HepG2 (cell line): Measurements from ENCODE around the gene ATG2A. TPM values are rescaled to one million over a fixed set of nuclear protein-coding genes. Genes with fewer than 3 reads are reported as not detected.

ENCODE experiments used
- ATAC-seq: fragments of 200-7000 bp; cut with Tn5 transposase; 3 replicates; pipeline ENCODE4 v1.9.1; 2020; ENCODE audit warnings: mild to moderate bottlenecking, moderate library complexity
- BruUV-seq: library from RNA; stranded (reverse); fragments of 400-500 nt; replicated peaks from 2 replicates; lab custom pipeline; 2021; lab: Mats Ljungman, UMichigan
- CTCF ChIA-PET: fragments of 300-600 bp; formaldehyde crosslinking; extraction: SDS; loops from one replicate; lab custom pipeline; 2021; ENCODE audit warnings: low total read pairs, inconsistent platforms, low intra/inter-chr PET ratio; lab: Yijun Ruan, JAX
- POLR2A ChIA-PET: fragments of 350-600 bp; sonication (Branson Sonifier 250); formaldehyde crosslinking; loops from one replicate; lab custom pipeline; 2020; ENCODE audit warnings: antibody characterized with exemption, inconsistent platforms; lab: Yijun Ruan, JAX
- DNase-seq: peaks from one replicate; pipeline ENCODE4 v3.0.0-alpha.2; 2015; ENCODE audit warnings: low spot score
- FAIRE-seq: peaks from 3 replicates; lab custom pipeline; 2011; peaks lifted over from hg19 to GRCh38; lab: Jason Lieb, UNC
- H2AFZ ChIP-seq: one replicate; pipeline ENCODE4 v1.6.1; 2011; ENCODE audit warnings: low read length, inconsistent platforms
- H3K27ac ChIP-seq: fragments of 300-600 bp; 3 replicates; pipeline ENCODE4 v1.8.0; 2011; ENCODE audit warnings: mixed run types, mild to moderate bottlenecking, mixed read lengths, low read length, inconsistent platforms; ENCODE audit not compliant: insufficient read depth; ENCODE audit errors: extremely low read length
- H3K27me3 ChIP-seq, 2 experiments: fragments of 200-600 bp in 1 of 2; 2 replicates in 1 of 2; 3 replicates in 1 of 2; pipeline versions ENCODE4 v1.6.0 to v1.8.0; 2011; ENCODE audit warnings: low read length in 2 of 2, mild to moderate bottlenecking in 2 of 2, moderate library complexity in 2 of 2, inconsistent platforms in 1 of 2; ENCODE audit not compliant: insufficient read depth in 2 of 2, control insufficient read depth in 1 of 2
- H3K36me3 ChIP-seq, 2 experiments: fragments of 200-600 bp in 1 of 2; replicated peaks in 1 of 2; 2 replicates in 1 of 2; 3 replicates in 1 of 2; pipeline versions ENCODE4 v1.5.1 to v1.8.0; 2011; ENCODE audit warnings: low read length in 2 of 2, inconsistent platforms in 1 of 2; ENCODE audit not compliant: insufficient read depth in 2 of 2, control insufficient read depth in 1 of 2
- H3K4me1 ChIP-seq: 2 replicates; pipeline ENCODE4 v1.5.1; 2012; ENCODE audit warnings: low read length, inconsistent platforms; ENCODE audit not compliant: insufficient read depth
- H3K4me2 ChIP-seq: 2 replicates; pipeline ENCODE4 v1.6.0; 2011; ENCODE audit warnings: low read depth, low read length, inconsistent platforms
- H3K4me3 ChIP-seq, 3 experiments: fragments of 200-600 bp in 1 of 3; sonication (generic), shearing (Covaris generic) in 1 of 3; replicated peaks in 1 of 3; 2 replicates each; pipeline ENCODE4 v1.5.1; 2011 to 2016; ENCODE audit warnings: low read length in 3 of 3, inconsistent platforms in 2 of 3, low read depth in 2 of 3, mild to moderate bottlenecking in 2 of 3, control low read depth in 1 of 3, mixed read lengths in 1 of 3; ENCODE audit not compliant: insufficient read depth in 1 of 3
- H3K79me2 ChIP-seq: one replicate; pipeline ENCODE4 v1.6.1; 2011; ENCODE audit warnings: low read length, inconsistent platforms; ENCODE audit not compliant: insufficient read depth
- H3K9ac ChIP-seq: 2 replicates; pipeline ENCODE4 v1.6.0; 2011; ENCODE audit warnings: mild to moderate bottlenecking, low read depth, low read length, inconsistent platforms; ENCODE audit not compliant: insufficient read depth
- H3K9me3 ChIP-seq: 2 replicates; pipeline ENCODE4 v1.5.1; 2012; ENCODE audit warnings: mild to moderate bottlenecking, low read length
- H4K20me1 ChIP-seq: 2 replicates; pipeline ENCODE4 v1.6.0; 2011; ENCODE audit warnings: inconsistent platforms, mild to moderate bottlenecking, low read length, moderate library complexity; ENCODE audit not compliant: insufficient read depth
- AGO1 ChIP-seq: fragments of 200-400 bp; formaldehyde crosslinking; IDR thresholded peaks from 2 replicates; pipeline ENCODE4 v1.6.1; 2017; ENCODE audit warnings: mild to moderate bottlenecking, low read depth, low read length, moderate library complexity; ENCODE audit not compliant: poor library complexity, severe bottlenecking
- CBX5 ChIP-seq: sonication (generic); formaldehyde crosslinking; IDR thresholded peaks from 2 replicates; pipeline ENCODE4 v1.4.0; 2020; ENCODE audit warnings: missing genetic modification reagents, borderline replicate concordance
- ETV5 ChIP-seq: IDR thresholded peaks from 2 replicates; pipeline ENCODE4 v1.6.1; 2018; ENCODE audit warnings: missing biosample characterization, missing genetic modification reagents, inconsistent platforms, borderline replicate concordance
- FOXA3 ChIP-seq: IDR thresholded peaks from 2 replicates; pipeline ENCODE4 v1.6.1; 2016; ENCODE audit warnings: missing genetic modification reagents, missing compliant biosample characterization
- GATAD1 ChIP-seq: IDR thresholded peaks from 2 replicates; pipeline ENCODE4 v1.6.1; 2016; ENCODE audit warnings: missing genetic modification reagents, missing compliant biosample characterization
- GPN1 ChIP-seq: sonication (generic); formaldehyde crosslinking; IDR thresholded peaks from 2 replicates; pipeline ENCODE4 v1.5.1; 2020; ENCODE audit warnings: missing genetic modification reagents, borderline replicate concordance
- HOXA5 ChIP-seq: sonication (generic); formaldehyde crosslinking; IDR thresholded peaks from 2 replicates; pipeline ENCODE4 v1.4.0; 2020; ENCODE audit warnings: missing genetic modification reagents
- MEF2D ChIP-seq: sonication (generic); formaldehyde crosslinking; IDR thresholded peaks from 2 replicates; pipeline ENCODE4 v1.5.1; 2020; ENCODE audit warnings: mild to moderate bottlenecking, missing genetic modification reagents
- MIER2 ChIP-seq: IDR thresholded peaks from 2 replicates; pipeline ENCODE4 v1.6.1; 2016; ENCODE audit warnings: missing biosample characterization, missing genetic modification reagents
- NFE2L1 ChIP-seq: sonication (generic); formaldehyde crosslinking; IDR thresholded peaks from 2 replicates; pipeline ENCODE4 v1.4.0; 2020; ENCODE audit warnings: missing genetic modification reagents, mild to moderate bottlenecking, borderline replicate concordance
- NFRKB ChIP-seq: fragments of 450-650 bp; IDR thresholded peaks from 2 replicates; pipeline ENCODE4 v1.6.1; 2017
- PTBP1 ChIP-seq: fragments of 200-400 bp; formaldehyde crosslinking; IDR thresholded peaks from 2 replicates; pipeline ENCODE4 v1.6.1; 2018; ENCODE audit warnings: low read length, low read depth; ENCODE audit not compliant: poor library complexity, severe bottlenecking
- RBFOX2 ChIP-seq: fragments of 200-400 bp; formaldehyde crosslinking; IDR thresholded peaks from 2 replicates; pipeline ENCODE4 v1.6.1; 2017; ENCODE audit warnings: low read depth, mild to moderate bottlenecking, low read length
- SMAD3 ChIP-seq: sonication (generic); formaldehyde crosslinking; IDR thresholded peaks from 2 replicates; pipeline ENCODE4 v1.4.0; 2020; ENCODE audit warnings: missing genetic modification reagents
- ZEB1 ChIP-seq: IDR thresholded peaks from 2 replicates; pipeline ENCODE4 v1.6.1; 2012; ENCODE audit warnings: mild to moderate bottlenecking, low read depth, inconsistent platforms; ENCODE audit not compliant: insufficient replicate concordance
- ZNF205 ChIP-seq: IDR thresholded peaks from 2 replicates; pipeline ENCODE4 v1.6.1; 2018; ENCODE audit warnings: missing biosample characterization, missing genetic modification reagents
- ZNF24 ChIP-seq: fragments of 450-650 bp; IDR thresholded peaks from 2 replicates; pipeline ENCODE4 v1.6.1; 2017; ENCODE audit warnings: antibody characterized with exemption, mild to moderate bottlenecking
- ZNF564 ChIP-seq: sonication (generic); formaldehyde crosslinking; IDR thresholded peaks from 2 replicates; pipeline ENCODE4 v1.8.1; 2023; ENCODE audit warnings: mild to moderate bottlenecking, missing genetic modification reagents
- ZNF737 ChIP-seq: sonication (generic); formaldehyde crosslinking; IDR thresholded peaks from 2 replicates; pipeline ENCODE4 v1.5.0; 2020; ENCODE audit warnings: missing genetic modification reagents, mild to moderate bottlenecking, borderline replicate concordance
- ZNF883 ChIP-seq: sonication (generic); formaldehyde crosslinking; IDR thresholded peaks from 2 replicates; pipeline ENCODE4 v1.5.1; 2020; ENCODE audit warnings: mild to moderate bottlenecking, missing genetic modification reagents; ENCODE audit errors: not compliant biosample characterization
- WGBS: methylation state at CpG from one replicate; pipeline ENCODE4 v1.1.6; 2017; ENCODE audit warnings: low lambda C conversion rate; 5-methylcytosine and 5-hydroxymethylcytosine counted together
- in situ Hi-C: cut with HindIII; loops from 2 replicates; pipeline ENCODE4 v1.10.0; 2017; ENCODE audit warnings: low pct_unique_long_range_greater_than_20kb; ENCODE audit not compliant: extremely low pct_ligation_motif_present
- intact Hi-C: fragments of 100-400 bp; cut with micrococcal nuclease; formaldehyde crosslinking; loops from one replicate; pipeline ENCODE4 v1.10.0; 2022; ENCODE audit not compliant: unreplicated experiment
- polyA plus RNA-seq, 8 experiments: library from polyadenylated mRNA; depleted of rRNA in 3 of 8; stranded (reverse) in 7 of 8; unstranded in 1 of 8; fragments of >200 nt; fragmentation: Illumina TruSeq in 4 of 8; extraction: Trizol in 4 of 8; gene quantifications; 2 replicates each; pipeline versions ENCODE4 v1.2.1 to v1.2.3, GENCODE V29; 2011 to 2016; ENCODE audit warnings: low read depth in 4 of 8, missing spikeins in 1 of 8, mixed read lengths in 1 of 8; ENCODE audit not compliant: insufficient read depth in 1 of 8
- total RNA-seq, 5 experiments: library from RNA; depleted of rRNA; stranded (reverse); fragments of >200 nt; fragmentation: Illumina TruSeq; extraction: Trizol; gene quantifications; 2 replicates each; pipeline ENCODE4 v1.2.3, GENCODE V29; 2016; ENCODE audit warnings: low read depth in 1 of 5
- TF ChIP-seq, protein P1 (sequence below): sonication (generic); formaldehyde crosslinking; IDR thresholded peaks from 2 replicates; pipeline ENCODE4 v1.5.0; 2020; ENCODE audit warnings: mild to moderate bottlenecking, missing genetic modification reagents
- TF ChIP-seq, protein P2 (sequence below): sonication (generic); formaldehyde crosslinking; IDR thresholded peaks from 2 replicates; pipeline ENCODE4 v1.4.0; 2020; ENCODE audit warnings: missing genetic modification reagents

ATG2A gene
- total and polyA plus RNA-seq, 2 of the 13 experiments (the other 11 are each of a cell fraction or from before 2014, with no cell fraction given): 6.7 to 8.0 TPM

DNA sequence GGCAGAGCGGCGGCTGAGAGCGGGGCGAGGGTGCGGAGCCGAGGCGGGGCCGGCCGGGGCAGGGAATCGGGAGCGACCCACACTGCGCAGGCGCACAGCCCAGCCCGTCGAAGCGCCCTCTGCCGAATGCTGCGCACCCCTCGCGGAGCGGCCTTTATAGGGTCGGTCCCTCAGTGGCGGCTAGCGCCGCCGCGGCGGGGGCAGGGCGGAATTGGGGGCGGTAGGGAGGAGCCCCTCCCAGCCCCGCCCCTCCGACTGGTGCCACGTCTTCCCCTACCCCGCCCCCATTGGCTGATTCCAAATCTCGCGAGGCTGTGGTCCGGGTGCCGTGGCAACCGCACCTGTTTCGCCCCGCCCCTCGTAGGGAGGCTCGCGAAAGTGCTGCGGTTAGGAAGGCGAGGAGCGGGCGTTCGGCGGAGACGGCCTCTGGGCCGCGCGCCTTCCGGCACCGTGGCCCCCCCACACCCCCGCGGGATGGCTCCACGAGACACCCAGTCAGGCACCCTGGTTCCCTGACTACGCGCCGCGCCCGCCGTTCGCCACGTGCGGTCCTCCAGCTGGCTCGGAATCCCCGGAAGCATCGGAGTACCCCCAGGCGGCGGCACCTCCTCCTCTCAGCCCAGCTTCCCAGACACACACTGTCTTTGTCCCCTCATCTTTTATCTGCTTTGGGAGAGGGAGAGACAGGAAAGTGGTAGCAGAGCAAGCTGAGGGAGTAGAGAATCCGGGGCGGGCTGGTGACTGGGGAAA lies 38.3 kb downstream of the ATG2A start, which contains the start of gene EHD1:
Gene EHD1 (minus strand): TSS at position 128 of the 750 bp plus-strand sequence. CDS start 157 bp downstream, outside the sequence.
- CTCF ChIA-PET: interaction anchor here (1.3 to 1.7 kb wide), 2 partner anchors 16 to 32 kb away, joined by 3 to 6 read pairs; no protein-coding TSS in a partner anchor
- peak; percentile 78 for ATAC-seq
- FAIRE-seq: peak; percentile 67
- H3K9me3 ChIP-seq: no peaks in the 10 kb centered on the region
- no peaks in the 10 kb centered on the region for H4K20me1 ChIP-seq
- H3K4me3 ChIP-seq: peak within 1 kb of the TSS; percentile 83 to 99 (median 98)
- H2AFZ ChIP-seq: no peak within 1 kb of the TSS
- peak; percentile 91 for DNase-seq
- intact Hi-C loops (no loop called here), in situ Hi-C loops (no loop called here)
- peaks cover 62% of the 10 kb centered on the region for H3K4me1 ChIP-seq
- H3K27me3 ChIP-seq: no peaks in the 10 kb centered on the region; a peak in 1 of 5 replicates
- peaks cover 35% of the 10 kb centered on the region for H3K79me2 ChIP-seq
- POLR2A ChIA-PET: interaction anchor here (0.6 to 10.4 kb wide), 6 partner anchors 9 to 120 kb away, joined by 3 to 132 read pairs (median 17); no protein-coding TSS in a partner anchor
- peaks cover 0 to 4% of the 10 kb centered on the region in 2 experiments; a peak in 1 of 5 replicates for H3K36me3 ChIP-seq
- no TSS peak for BruUV-seq
- peak within 1 kb of the TSS; percentile 98 for H3K4me2 ChIP-seq
- WGBS: under 1% methylated on average over 13 of the region's 75 CpGs
- peak within 1 kb of the TSS; percentile 62 for H3K27ac ChIP-seq
- H3K9ac ChIP-seq: peak within 1 kb of the TSS; percentile 82
- TF ChIP-seq NFRKB: no peak
- TF ChIP-seq MEF2D (CRISPR knock-in tag): peak; percentile 74
- no peak for TF ChIP-seq PTBP1
- TF ChIP-seq ZNF737 (CRISPR knock-in tag): no peak
- TF ChIP-seq, protein P1, sequence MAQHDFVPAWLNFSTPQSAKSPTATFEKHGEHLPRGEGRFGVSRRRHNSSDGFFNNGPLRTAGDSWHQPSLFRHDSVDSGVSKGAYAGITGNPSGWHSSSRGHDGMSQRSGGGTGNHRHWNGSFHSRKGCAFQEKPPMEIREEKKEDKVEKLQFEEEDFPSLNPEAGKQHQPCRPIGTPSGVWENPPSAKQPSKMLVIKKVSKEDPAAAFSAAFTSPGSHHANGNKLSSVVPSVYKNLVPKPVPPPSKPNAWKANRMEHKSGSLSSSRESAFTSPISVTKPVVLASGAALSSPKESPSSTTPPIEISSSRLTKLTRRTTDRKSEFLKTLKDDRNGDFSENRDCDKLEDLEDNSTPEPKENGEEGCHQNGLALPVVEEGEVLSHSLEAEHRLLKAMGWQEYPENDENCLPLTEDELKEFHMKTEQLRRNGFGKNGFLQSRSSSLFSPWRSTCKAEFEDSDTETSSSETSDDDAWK (CRISPR knock-in tag): no peak
- no peak for TF ChIP-seq ZNF24
- TF ChIP-seq ZNF564 (CRISPR knock-in tag): 0 out of 2 replicates have a peak, but pooled peaks have one; percentile 10
- TF ChIP-seq, protein P2, sequence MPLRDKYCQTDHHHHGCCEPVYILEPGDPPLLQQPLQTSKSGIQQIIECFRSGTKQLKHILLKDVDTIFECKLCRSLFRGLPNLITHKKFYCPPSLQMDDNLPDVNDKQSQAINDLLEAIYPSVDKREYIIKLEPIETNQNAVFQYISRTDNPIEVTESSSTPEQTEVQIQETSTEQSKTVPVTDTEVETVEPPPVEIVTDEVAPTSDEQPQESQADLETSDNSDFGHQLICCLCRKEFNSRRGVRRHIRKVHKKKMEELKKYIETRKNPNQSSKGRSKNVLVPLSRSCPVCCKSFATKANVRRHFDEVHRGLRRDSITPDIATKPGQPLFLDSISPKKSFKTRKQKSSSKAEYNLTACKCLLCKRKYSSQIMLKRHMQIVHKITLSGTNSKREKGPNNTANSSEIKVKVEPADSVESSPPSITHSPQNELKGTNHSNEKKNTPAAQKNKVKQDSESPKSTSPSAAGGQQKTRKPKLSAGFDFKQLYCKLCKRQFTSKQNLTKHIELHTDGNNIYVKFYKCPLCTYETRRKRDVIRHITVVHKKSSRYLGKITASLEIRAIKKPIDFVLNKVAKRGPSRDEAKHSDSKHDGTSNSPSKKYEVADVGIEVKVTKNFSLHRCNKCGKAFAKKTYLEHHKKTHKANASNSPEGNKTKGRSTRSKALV (CRISPR knock-in tag): 0 out of 2 replicates have a peak, but pooled peaks have one; percentile 9
- TF ChIP-seq ZEB1: no peak
- TF ChIP-seq SMAD3 (CRISPR knock-in tag): peak; percentile 74; the same call in 1 of the 2 replicates
- no peak for TF ChIP-seq NFE2L1 (CRISPR knock-in tag)
- TF ChIP-seq GPN1: no peak
- peak; percentile 92 for TF ChIP-seq RBFOX2
- TF ChIP-seq ETV5 (CRISPR knock-in tag): peak; percentile 71
- peak; percentile 26; the same call in 1 of the 2 replicates for TF ChIP-seq FOXA3 (CRISPR knock-in tag)
- no peak; the same call in 1 of the 2 replicates for TF ChIP-seq CBX5
- peak; percentile 74 for TF ChIP-seq GATAD1 (CRISPR knock-in tag)
- peak; percentile 57 for TF ChIP-seq ZNF883 (CRISPR knock-in tag)
- peak; percentile 17 for TF ChIP-seq AGO1
- peak; percentile 88; the same call in 1 of the 2 replicates for TF ChIP-seq ZNF205
- TF ChIP-seq MIER2 (CRISPR knock-in tag): no peak
- peak; percentile 43; the same call in 1 of the 2 replicates for TF ChIP-seq HOXA5 (CRISPR knock-in tag)
